Dendritic cell treated with granulocyte-macrophage colony-stimulating factor and Interleukin-4, amounts not matched to agents 40 ng/mL and 50 ng/mL, for 4 days (primary cell): ENCODE results near the gene EPN2.
A peak's percentile ranks its signal among the peaks of the same experiment; 100 is the strongest.

Experiments
- H3K27ac Mint-ChIP-seq: one replicate; pipeline ENCODE4 v1.8.0; 2022; ENCODE audit warnings: mild to moderate bottlenecking, mixed read lengths
- H3K27me3 Mint-ChIP-seq: one replicate; pipeline ENCODE4 v1.8.0; 2022; ENCODE audit warnings: mild to moderate bottlenecking, mixed read lengths
- H3K36me3 Mint-ChIP-seq: one replicate; pipeline ENCODE4 v1.8.0; 2022; ENCODE audit warnings: low read depth, mixed read lengths
- H3K4me1 Mint-ChIP-seq: one replicate; pipeline ENCODE4 v1.8.0; 2022; ENCODE audit warnings: low read depth, mixed read lengths
- H3K4me3 Mint-ChIP-seq: one replicate; pipeline ENCODE4 v1.8.0; 2022; ENCODE audit warnings: mild to moderate bottlenecking, moderate library complexity, mixed read lengths
- H3K9me3 Mint-ChIP-seq: one replicate; pipeline ENCODE4 v1.8.0; 2022; ENCODE audit warnings: mixed read lengths
- intact Hi-C: fragments of 100-400 bp; cut with micrococcal nuclease; formaldehyde crosslinking; loops from one replicate; pipeline ENCODE4 v1.15.0; 2022

EPN2 gene

DNA sequence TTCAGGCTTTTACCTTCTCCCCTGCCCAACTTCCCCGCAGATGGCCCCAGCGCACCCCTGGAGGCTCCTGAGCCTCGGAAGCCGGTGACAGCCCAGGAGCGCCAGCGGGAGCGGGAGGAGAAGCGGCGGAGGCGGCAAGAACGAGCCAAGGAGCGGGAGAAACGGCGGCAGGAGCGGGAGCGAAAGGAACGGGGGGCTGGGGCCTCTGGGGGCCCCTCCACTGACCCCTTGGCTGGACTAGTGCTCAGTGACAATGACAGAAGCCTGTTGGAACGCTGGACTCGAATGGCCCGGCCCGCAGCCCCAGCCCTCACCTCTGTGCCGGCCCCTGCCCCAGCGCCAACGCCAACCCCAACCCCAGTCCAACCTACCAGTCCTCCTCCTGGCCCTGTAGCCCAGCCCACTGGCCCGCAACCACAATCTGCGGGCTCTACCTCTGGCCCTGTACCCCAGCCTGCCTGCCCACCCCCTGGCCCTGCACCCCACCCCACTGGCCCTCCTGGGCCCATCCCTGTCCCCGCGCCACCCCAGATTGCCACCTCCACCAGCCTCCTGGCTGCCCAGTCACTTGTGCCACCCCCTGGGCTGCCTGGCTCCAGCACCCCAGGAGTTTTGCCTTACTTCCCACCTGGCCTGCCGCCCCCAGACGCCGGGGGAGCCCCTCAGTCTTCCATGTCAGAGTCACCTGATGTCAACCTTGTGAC lies 144.7 kb downstream of the EPN2 start:
- H3K4me3 Mint-ChIP-seq, result no peak overlapping the region
- peaks cover 61% of the 10 kb centered on the region for H3K4me1 Mint-ChIP-seq
- H3K27me3 Mint-ChIP-seq, result no peaks in the 10 kb centered on the region
- intact Hi-C loops, result no loop called here
- H3K27ac Mint-ChIP-seq, result no peak overlapping the region
- no peaks in the 10 kb centered on the region for H3K9me3 Mint-ChIP-seq
- peaks cover 81% of the 10 kb centered on the region for H3K36me3 Mint-ChIP-seq

DNA sequence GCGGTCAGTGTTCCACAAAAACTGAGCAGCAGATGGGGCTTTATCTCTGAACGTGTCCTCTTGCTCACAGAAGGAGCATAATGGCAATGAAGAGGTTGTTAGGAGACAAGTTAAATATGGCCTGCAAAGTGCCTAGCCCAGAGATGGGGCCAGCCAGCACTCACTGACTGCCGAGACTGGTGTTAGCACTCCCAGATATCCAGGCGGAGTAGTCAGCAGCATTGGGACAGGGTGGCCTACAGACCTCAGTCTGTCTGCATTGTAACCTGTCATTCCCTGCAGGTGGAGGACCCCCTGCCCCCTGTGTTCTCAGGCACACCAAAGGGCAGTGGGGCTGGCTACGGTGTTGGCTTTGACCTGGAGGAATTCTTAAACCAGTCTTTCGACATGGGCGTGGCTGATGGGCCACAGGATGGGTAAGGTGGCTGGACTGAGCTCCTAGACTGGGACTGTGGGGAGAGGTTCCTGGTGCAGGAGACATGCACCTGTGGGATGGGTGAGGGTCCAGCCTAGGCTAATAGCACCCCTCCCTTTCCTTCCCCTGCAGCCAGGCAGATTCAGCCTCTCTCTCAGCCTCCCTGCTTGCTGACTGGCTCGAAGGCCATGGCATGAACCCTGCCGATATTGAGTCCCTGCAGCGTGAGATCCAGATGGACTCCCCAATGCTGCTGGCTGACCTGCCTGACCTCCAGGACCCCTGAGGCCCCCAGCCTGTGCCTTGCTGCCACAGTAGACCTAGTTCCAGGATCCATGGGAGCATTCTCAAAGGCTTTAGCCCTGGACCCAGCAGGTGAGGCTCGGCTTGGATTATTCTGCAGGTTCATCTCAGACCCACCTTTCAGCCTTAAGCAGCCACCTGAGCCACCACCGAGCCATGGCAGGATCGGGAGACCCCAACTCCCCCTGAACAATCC lies 145.6 kb downstream of the EPN2 start:
- H3K36me3 Mint-ChIP-seq, result peaks cover 76% of the 10 kb centered on the region
- intact Hi-C loops, result no loop called here
- H3K27ac Mint-ChIP-seq, result no peak overlapping the region
- H3K4me1 Mint-ChIP-seq, result peaks cover 66% of the 10 kb centered on the region
- no peaks in the 10 kb centered on the region for H3K9me3 Mint-ChIP-seq
- H3K27me3 Mint-ChIP-seq, result no peaks in the 10 kb centered on the region
- H3K4me3 Mint-ChIP-seq, result no peak overlapping the region

DNA sequence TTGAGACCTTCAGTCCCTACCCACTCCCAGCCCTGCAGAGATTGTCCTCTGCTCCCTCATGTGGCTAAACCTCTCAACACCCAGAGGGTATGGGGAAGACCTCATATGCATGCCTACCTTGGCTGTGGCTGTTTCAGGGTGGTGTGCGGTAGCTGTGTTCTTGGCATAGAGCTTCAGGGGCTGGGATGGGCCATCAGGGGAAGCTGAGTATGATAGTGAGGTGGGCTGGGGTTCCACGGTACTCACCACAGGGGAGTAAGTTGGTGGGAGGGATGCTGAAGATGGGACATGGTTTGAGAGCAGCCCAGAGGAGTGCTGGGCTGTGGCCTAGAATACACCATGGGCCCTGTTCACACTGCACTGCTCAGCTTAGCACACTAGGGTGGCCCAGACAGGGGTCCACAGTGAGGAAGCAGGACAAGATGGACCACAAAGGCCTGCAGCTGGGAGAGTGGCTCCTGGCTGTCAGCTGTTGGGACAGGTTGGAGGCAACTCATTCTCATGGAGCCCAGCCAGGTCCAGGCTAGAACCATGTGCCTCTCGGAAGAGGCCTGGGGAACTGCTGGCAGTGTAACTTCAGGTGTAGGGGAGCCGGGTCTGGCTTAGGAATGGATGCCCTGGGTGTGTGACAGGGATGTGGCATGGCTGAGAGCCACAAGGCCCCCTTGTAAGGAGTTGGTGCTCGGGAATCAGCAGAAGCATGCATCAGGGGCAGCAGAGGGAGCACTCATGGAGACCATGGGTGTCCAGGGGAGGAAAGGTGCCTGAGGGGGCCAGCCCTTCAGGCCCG lies 146.7 kb downstream of the EPN2 start:
- Mint-ChIP-seq H3K27me3 (no peaks in the 10 kb centered on the region), H3K4me1 (peaks cover 72% of the 10 kb centered on the region), H3K9me3 (no peaks in the 10 kb centered on the region), H3K4me3 (no peak overlapping the region), H3K27ac (peak overlapping the region; percentile 54), H3K36me3 (peaks cover 69% of the 10 kb centered on the region)
- intact Hi-C loops, result no loop called here

DNA sequence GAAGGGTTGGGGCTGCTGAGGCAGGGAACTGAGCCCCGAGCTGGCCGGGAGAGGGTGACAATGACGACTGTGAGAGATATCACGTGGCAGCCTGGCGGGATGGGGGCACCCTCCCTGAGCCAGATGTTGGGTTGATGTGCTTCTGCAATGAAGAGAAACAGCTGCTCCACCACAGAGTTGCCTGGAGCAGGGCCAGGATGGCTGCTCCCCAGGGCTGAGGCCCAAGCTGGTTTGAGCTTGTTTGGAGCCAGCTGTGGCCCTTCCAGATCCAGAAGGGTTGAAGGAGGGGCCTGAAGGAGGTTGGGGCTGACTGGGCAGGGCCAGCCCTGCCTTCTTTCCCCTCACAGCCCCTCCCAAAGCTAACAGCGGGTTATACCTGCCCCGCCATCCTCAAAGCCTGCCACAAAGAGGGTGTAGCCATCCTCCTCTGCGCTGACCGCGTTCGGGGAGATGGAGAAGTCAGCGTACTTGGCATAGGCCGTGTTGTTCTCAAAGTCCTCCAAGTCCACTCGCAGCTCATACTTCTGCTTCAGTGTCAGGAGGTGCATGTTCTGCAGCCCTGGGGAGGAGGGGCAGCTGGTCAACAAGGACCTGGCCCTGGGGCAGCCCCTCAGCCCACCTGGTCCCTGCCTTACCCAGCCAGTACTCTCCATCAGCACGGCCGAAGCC lies 147.7 kb downstream of the EPN2 start:
- intact Hi-C loops, result no loop called here
- Mint-ChIP-seq H3K9me3 (no peaks in the 10 kb centered on the region), H3K27me3 (no peaks in the 10 kb centered on the region), H3K4me3 (no peak overlapping the region), H3K27ac (peak overlapping the region; percentile 54), H3K4me1 (peaks cover 72% of the 10 kb centered on the region), H3K36me3 (peaks cover 59% of the 10 kb centered on the region)

DNA sequence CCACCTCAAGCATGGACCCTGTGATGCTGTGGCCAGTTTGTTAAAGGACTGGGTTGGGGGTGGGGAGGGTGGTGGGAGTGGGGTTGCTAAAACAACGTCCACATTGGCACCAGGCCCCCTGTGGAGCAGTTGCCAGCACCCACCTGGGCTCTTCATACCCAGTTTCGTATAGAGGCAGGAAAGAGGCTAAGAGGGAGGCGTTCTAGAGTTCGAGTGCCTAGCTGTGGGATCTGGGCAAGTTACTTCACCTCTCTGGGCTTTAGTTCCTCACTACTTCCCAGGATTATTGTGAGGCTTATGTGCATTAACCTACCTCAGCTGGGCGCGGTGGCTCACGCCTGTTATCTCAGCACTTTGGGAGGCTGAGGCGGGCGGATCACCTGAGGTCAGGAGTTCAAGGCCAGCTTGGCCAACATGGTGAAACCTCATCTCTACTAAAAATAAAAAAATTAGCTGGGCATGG lies 148.4 kb downstream of the EPN2 start:
- peaks cover 77% of the 10 kb centered on the region for H3K4me1 Mint-ChIP-seq
- H3K27ac Mint-ChIP-seq, result no peak overlapping the region
- peaks cover 52% of the 10 kb centered on the region for H3K36me3 Mint-ChIP-seq
- no peaks in the 10 kb centered on the region for H3K9me3 Mint-ChIP-seq
- H3K4me3 Mint-ChIP-seq, result no peak overlapping the region
- no peaks in the 10 kb centered on the region for H3K27me3 Mint-ChIP-seq
- intact Hi-C loops, result no loop called here
